NCI-H187 (cell line): ENCODE measurements around the gene KCMF1.

Source experiments
- DNase-seq, 2 experiments: peaks; one replicate each; lab custom pipeline; 2025; lab: John Stamatoyannopoulos, UW

The KCMF1 gene

GRCh38 chr2:85083092-85083491 lies 112.1 kb downstream of the KCMF1 start:
- no peak for DNase-seq

GRCh38 chr2:85085563-85085962 lies 114.6 kb downstream of the KCMF1 start:
- DNase-seq, result no peak

- no peak for DNase-seq
Observed at GRCh38 chr2:85087541-85087940, 116.6 kb downstream of the KCMF1 start.

GRCh38 chr2:85088921-85089320 lies 118.0 kb downstream of the KCMF1 start:
- DNase-seq, result no peak

GRCh38 chr2:85089585-85089984 lies 118.6 kb downstream of the KCMF1 start:
- DNase-seq, result no peak

GRCh38 chr2:85091838-85092237 lies 120.9 kb downstream of the KCMF1 start:
- DNase-seq, result no peak

GRCh38 chr2:85095094-85095493 lies 124.1 kb downstream of the KCMF1 start:
- DNase-seq, result no peak

- no peak for DNase-seq
Observed at GRCh38 chr2:85096616-85097015, 125.7 kb downstream of the KCMF1 start.

- no peak for DNase-seq
Observed at GRCh38 chr2:85104228-85104627, 133.3 kb downstream of the KCMF1 start.

GRCh38 chr2:85106489-85107180 lies 135.7 kb downstream of the KCMF1 start:
- DNase-seq, result no peak
